Measurements from ENCODE around the gene HHAT.

- TF ChIP-seq CTCF (IDR thresholded peaks at IDR 0.05) = no peak
- no peak for TF ChIP-seq POLR2AphosphoS5 (IDR thresholded peaks at IDR 0.05)
These were observed 258.1 kb downstream of the HHAT start for GRCh38 chr1:210586771-210587170.

All from stomach (tissue), 4 donors.